HG03139 (cell line): ENCODE data around the gene KIF21B.

ENCODE experiments used
- ATAC-seq: cut with Tn5 transposase; IDR thresholded peaks from one replicate; pipeline ENCODE4 v1.9.1; 2021; ENCODE audit not compliant: unreplicated experiment

The KIF21B gene

DNA sequence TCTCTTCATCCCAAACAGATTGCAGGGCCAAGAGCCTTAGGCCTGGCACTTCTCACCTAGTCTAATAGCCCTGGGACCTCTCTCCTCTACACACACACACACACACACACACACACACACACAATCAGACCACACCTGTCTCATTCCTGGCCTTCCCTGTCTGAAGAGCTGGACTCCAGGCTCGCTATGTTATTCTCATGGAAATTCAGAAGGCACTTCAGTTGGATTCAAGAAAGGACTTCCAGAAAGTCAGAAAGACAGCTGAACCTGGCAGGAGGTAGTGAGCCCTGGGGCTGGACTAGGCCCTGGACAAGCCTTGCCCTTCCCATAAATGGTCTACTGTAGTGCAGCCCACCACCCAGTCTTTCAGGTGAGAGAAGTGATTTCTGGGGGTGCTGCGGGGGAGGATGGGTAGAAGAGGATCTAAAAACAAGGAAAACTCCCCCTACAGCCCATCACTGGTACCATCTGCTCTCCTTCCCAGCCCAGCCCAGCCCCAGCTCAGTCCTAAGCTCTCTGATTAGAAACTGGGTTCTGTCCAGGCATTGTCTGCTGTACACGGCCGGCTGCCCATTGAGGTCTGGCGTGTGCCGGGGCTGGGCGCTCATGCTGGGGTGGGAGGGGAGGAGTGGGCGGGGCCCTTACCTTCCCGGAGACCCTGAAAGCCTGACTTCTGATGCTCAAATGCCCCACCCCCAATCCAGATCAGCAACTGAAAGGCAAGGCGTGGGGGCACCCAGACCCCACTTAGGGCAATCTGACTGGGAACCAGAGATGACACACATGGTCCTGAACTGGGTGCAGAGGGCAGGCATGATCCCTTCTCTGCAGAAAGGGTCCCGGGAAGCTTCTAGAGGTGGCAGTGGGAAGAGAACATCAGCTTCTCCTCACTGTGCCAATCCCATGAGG, 2.5 kb downstream of the KIF21B start:
- no peak for ATAC-seq

- no peak for ATAC-seq
Measured at GRCh38 chr1:201020040-201020591, 3.4 kb downstream of the KIF21B start.

- peak; percentile 48 for ATAC-seq
Measured at GRCh38 chr1:201019321-201019977, 4.1 kb downstream of the KIF21B start.

DNA sequence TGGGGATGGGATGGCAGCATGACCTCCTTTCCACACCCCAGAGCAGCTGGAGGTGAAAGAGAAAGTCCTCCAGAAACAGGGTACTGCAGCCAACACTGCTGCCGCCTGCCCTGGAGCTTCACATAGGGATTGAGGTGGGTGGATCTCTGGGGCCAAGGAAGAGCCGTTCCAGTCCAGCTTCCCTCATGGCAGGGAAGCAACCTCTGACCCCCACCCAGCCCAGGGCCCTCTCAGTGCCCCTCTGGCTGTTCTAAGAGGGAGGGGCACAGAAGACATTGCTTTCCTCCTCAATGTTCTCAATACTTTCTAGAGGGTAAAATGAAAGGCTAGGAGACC, 5.7 kb downstream of the KIF21B start:
- no peak for ATAC-seq

GRCh38 chr1:201016943-201017827, 6.3 kb downstream of the KIF21B start:
- ATAC-seq = no peak

GRCh38 chr1:201016211-201016651, 7.3 kb downstream of the KIF21B start:
- ATAC-seq = no peak

- no peak for ATAC-seq
Measured at GRCh38 chr1:201015551-201016091, 7.9 kb downstream of the KIF21B start.

DNA sequence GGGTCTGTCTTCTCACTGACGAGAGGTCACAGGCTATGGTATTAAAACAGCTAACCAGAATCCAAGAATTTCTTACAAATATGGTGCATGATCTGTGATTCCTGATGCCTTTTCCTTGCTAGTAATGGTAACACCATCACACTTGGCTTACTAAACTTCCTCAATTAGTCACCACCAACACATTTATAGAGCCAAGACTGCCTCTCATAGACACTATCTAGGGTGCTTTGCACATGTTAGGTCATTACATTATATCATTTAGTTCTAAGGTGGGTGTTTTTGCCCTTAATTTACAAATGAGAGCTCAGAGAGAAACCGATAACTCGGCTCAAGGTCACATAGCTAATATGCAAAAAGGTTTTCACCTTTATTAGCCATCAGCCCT, 8.7 kb downstream of the KIF21B start:
- ATAC-seq = no peak

DNA sequence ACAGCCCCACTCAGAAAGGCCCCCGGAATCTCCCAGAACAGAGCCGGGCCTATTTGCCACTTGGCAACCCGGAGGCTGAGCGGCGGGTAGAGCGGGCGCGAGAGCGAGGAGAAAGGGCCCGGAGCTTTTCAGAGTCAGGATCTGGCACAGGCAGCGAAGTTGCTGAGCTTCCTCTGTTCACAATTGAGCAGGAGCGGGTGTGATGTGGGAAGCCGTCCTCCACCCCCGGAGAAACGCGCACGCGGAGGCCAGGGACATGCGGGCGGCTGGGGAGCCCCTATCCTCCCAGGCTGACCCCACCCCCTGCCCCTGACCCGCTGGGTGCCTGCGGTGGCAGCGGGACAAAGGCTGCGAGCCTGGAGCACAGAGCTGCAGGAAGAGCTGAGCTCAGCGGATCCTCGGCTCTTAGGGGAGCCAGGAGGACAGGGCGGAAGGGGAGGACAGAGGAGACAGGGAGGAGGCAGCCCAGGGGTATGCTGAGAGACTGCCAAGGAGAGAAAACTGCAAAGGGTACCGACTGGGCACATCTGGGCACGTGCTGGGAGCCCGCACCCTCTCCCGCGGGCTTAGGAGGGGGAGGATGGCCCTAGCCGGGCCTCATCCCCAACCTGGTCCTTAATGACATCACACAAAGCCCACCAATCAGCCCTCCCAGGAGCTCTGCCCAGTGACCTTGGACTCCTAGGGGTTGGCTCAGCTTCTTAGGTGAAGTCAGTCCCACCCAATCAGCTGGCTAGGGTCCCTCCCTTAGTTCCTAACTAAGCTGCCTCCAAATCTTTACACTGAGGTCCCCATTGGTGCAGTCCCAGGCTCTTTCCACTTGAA, 9.3 kb downstream of the KIF21B start:
- ATAC-seq = no peak

DNA sequence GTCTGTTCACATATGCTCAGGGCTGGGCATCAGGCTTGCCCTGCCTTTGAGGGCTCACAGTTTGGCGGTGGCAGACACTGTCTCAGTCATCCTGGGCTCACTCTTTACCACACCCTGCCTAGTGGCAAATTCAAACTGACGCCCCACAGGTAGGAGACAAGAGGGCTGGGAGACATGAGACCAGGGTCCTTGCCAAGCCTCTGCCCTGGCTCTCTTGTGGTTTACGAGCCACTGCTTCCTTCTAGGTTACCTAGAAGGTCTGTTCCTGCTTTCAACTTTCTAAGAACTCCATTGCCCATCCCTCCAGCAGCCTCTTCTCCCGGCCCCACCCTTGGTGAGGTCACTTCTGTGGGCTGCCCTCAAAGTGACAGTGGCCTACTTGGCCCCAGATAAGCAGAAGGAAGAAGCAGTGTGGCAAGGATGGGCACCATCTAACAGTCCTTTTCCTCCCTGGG, 10.5 kb downstream of the KIF21B start:
- ATAC-seq = no peak

DNA sequence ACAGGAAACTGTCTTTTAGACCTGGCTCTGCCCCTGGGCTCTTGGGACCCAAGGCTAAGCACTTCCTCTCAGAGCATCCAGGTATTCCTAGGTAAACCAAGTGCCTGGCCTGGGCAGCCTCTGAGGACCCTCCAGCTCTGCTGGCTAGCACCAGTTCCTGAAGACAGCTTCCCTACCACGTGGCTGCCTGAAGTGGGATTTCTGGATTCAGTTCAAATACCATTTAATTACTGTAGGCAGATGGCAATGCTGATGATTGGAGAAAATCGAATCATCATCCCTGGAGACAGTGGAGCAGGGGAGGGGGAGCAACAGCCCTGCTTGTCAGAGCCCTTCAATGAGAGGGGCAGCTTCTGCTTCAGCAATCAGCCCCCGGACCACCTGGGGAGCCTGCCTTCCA, 11.9 kb downstream of the KIF21B start:
- no peak for ATAC-seq

DNA sequence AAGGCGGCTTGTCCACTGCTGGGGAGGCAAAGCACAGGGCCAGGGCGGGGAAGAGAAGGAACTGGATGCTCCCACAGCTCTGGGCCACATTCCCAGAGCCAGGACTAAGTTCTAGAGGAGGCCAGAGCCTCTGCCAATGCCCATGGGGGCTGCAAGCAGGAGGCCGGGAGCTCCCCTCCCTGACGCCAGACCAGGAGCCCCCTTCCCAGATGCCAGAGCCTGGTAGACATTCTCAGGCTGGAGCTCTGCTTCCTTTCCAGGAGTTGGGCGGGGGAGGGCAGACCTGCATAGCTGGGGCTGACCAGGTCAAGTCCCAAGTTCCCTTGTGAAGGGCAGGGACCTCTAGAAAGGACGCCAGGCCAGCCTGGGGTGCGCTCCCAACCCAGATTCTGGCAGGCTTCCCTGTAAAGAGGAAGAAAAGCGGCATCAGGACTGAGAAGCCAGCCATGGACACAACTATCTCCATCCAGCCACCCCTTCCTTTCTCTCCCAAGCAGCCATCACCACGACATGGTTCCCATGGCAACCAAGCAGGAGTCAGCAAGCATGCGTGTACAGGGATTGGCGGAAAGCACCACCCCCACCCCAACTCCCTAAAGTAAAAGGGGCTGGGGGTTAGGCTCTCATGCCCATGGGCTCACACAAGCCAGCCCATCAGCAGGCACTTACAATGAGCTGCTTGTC, 13.4 kb downstream of the KIF21B start:
- ATAC-seq = no peak

GRCh38 chr1:201008666-201009360, 14.7 kb downstream of the KIF21B start:
- ATAC-seq = no peak

GRCh38 chr1:201007481-201007880, 16.0 kb downstream of the KIF21B start:
- no peak for ATAC-seq

DNA sequence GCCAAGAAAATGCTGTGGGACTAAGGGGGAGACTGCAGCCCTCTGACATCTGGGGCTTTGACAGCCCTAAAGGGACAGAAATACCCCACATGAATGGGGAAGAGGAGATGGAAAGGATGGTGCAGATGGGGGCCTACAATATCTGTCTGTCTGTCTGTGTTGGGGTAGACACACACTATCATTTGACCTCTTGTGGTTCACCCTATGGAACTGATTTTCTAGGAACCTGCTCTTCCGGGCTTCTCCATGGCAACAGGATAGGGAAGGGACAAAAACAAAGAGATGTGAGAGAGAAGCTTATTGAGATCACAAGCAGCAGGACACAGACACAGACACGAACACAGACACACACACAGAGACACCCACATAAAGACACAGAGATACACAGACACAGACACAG, 17.1 kb downstream of the KIF21B start:
- no peak for ATAC-seq

DNA sequence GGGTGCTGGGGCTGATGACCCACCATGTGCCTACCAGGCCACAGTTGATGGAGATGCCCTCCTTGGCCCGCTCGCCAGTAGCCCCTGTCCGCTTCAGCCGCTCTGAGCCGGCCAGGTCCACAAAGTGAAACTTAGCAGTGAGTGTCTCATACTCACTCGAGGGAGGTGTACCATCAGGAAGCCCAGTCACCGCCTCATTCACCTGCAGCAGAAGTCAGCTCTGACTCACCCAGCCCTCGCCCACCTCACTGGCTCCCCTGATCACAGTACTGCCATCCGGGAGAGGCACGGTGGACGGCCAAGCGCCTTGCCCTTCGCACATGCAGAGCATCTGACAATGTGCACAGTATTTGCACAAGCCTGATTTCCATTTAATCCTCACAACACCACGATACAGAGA, 18.8 kb downstream of the KIF21B start:
- no peak for ATAC-seq

DNA sequence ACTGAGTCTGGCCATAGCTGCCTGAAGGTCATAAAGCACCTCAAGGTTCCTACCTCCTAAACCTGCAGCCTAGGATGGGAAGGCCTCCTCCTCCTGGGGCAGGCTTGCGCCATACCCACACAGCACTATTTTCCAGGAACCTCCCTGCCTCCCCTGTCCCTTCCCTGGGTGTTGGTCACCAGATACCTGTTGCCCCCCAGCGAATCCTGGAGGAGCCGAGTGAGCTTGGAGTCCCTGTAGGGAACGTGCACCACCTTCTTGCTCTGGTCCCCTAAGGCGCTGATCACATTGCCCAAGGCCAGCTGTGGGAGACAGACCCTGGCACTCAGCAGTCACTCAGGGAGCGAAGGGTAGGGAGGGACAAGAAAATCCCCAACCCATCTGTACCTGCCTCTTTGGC, 19.4 kb downstream of the KIF21B start:
- ATAC-seq = no peak

GRCh38 chr1:201002510-201002909, 21.0 kb downstream of the KIF21B start:
- no peak for ATAC-seq

GRCh38 chr1:201001962-201002361, 21.6 kb downstream of the KIF21B start:
- ATAC-seq = no peak
